ENCODE measurements around the gene CDC20. TPM values are rescaled to one million over a fixed set of nuclear protein-coding genes. Genes with fewer than 3 reads are reported as not detected.

CDC20 gene
- polyA plus RNA-seq, 10 donors = 11.7 to 33.1 (median 19.3) TPM

Other genes starting within 250 kb of the CDC20 start
- gene EBNA1BP2, start 186.7 kb upstream of the CDC20 start, polyA plus RNA-seq (ENCODE audit: insufficient read length in 10 of 10) = 10 to 100 TPM; 29.9 to 47.7 (median 34.7) TPM
- gene CFAP57, start 186.7 kb upstream of the CDC20 start, polyA plus RNA-seq (ENCODE audit: insufficient read length in 10 of 10) = under 1 TPM; 0.11 to 0.88 (median 0.21) TPM
- 1 to 10 TPM in 1 of 10 donors, under 1 TPM in 1, not detected in 8; 0.41 to 1.5 TPM for gene TMEM125, start 89.0 kb upstream of the CDC20 start, polyA plus RNA-seq (ENCODE audit: insufficient read length in 10 of 10)
- gene C1orf210, start 73.4 kb upstream of the CDC20 start, polyA plus RNA-seq (ENCODE audit: insufficient read length in 10 of 10) = under 1 TPM in 3 of 10 donors, not detected in 7; 0.13 to 0.49 (median 0.37) TPM
- gene TIE1, start 58.0 kb upstream of the CDC20 start, polyA plus RNA-seq (ENCODE audit: insufficient read length in 10 of 10) = 10 to 100 TPM; 29.3 to 58.5 (median 42.2) TPM
- under 1 TPM in 7 of 10 donors, not detected in 3; 0.07 to 0.36 (median 0.13) TPM for gene MPL, start 21.2 kb upstream of the CDC20 start, polyA plus RNA-seq (ENCODE audit: insufficient read length in 10 of 10)
- gene ELOVL1, start 9.0 kb downstream of the CDC20 start, polyA plus RNA-seq (ENCODE audit: insufficient read length in 10 of 10) = 10 to 100 TPM; 30.6 to 50.2 (median 36.4) TPM
- 10 to 100 TPM; 23.3 to 31.8 (median 28.5) TPM for gene MED8, start 30.8 kb downstream of the CDC20 start, polyA plus RNA-seq (ENCODE audit: insufficient read length in 10 of 10)
- gene SZT2, start 30.9 kb downstream of the CDC20 start, polyA plus RNA-seq (ENCODE audit: insufficient read length in 10 of 10) = 10 to 100 TPM; 10.1 to 22.0 (median 13.6) TPM
- 10 to 100 TPM; 14.1 to 25.4 (median 18.8) TPM for gene HYI, start 95.0 kb downstream of the CDC20 start, polyA plus RNA-seq (ENCODE audit: insufficient read length in 10 of 10)
- gene PTPRF, start 171.9 kb downstream of the CDC20 start, polyA plus RNA-seq (ENCODE audit: insufficient read length in 10 of 10) = 10 to 100 TPM; 12.9 to 55.3 (median 17.0) TPM

All from muscle of back (tissue), 10 donors.